Prostate gland (tissue), 2 donors: ENCODE results near the gene C2orf69.

ENCODE experiments used
- CTCF ChIP-seq, 4 experiments: fragments of 200-600 bp in 2 of 4; fragments of 450-650 bp in 2 of 4; sonication (generic) in 2 of 4; IDR thresholded peaks; 1 replicate in 3 of 4; 2 replicates in 1 of 4; pipeline ENCODE4 v1.5.1; 2016 to 2019; ENCODE audit warnings: antibody characterized with exemption in 4 of 4, mild to moderate bottlenecking in 2 of 4, moderate library complexity in 2 of 4
- POLR2A ChIP-seq: fragments of 450-650 bp; IDR thresholded peaks from one replicate; pipeline ENCODE4 v1.6.1; 2016; ENCODE audit warnings: antibody characterized with exemption, mild to moderate bottlenecking

GRCh38 chr2:199868431-199869226, 42.5 kb upstream of the C2orf69 start:
- TF ChIP-seq CTCF (IDR thresholded peaks at IDR 0.05): no peak
- TF ChIP-seq POLR2A: no peak
